EH (cell line): ENCODE results near the gene HELZ2.

ENCODE experiments used
- DNase-seq: peaks from one replicate; pipeline ENCODE4 v3.0.0-alpha.2; 2015; ENCODE audit warnings: low read depth

Gene HELZ2

GRCh38 chr20:63598479-63599395 is 24.7 kb upstream of the HELZ2 start:
- no peak for DNase-seq

- no peak for DNase-seq
Observed at GRCh38 chr20:63597651-63598478, 23.8 kb upstream of the HELZ2 start.

GRCh38 chr20:63596423-63596822 is 22.4 kb upstream of the HELZ2 start:
- DNase-seq, result no peak

GRCh38 chr20:63595416-63596127 is 21.5 kb upstream of the HELZ2 start:
- DNase-seq, result no peak

GRCh38 chr20:63594043-63594561 is 20.1 kb upstream of the HELZ2 start:
- DNase-seq, result peak; percentile 53

- DNase-seq, result no peak
Observed at GRCh38 chr20:63592661-63593060, 18.6 kb upstream of the HELZ2 start.

- no peak for DNase-seq
Observed at GRCh38 chr20:63591786-63592355, 17.8 kb upstream of the HELZ2 start.

GRCh38 chr20:63591147-63591533 is 17.1 kb upstream of the HELZ2 start:
- DNase-seq, result no peak

GRCh38 chr20:63590218-63591146 is 16.4 kb upstream of the HELZ2 start:
- no peak for DNase-seq

- DNase-seq, result no peak
Observed at GRCh38 chr20:63589261-63590217, 15.5 kb upstream of the HELZ2 start.

- no peak for DNase-seq
Observed at GRCh38 chr20:63588641-63589041, 14.6 kb upstream of the HELZ2 start.

- no peak for DNase-seq
Observed at GRCh38 chr20:63587776-63588591, 13.9 kb upstream of the HELZ2 start.

- DNase-seq, result no peak
Observed at GRCh38 chr20:63587256-63587655, 13.2 kb upstream of the HELZ2 start.

GRCh38 chr20:63586797-63587196 is 12.8 kb upstream of the HELZ2 start:
- DNase-seq, result no peak

- no peak for DNase-seq
Observed at GRCh38 chr20:63585616-63586565, 11.9 kb upstream of the HELZ2 start.

- no peak for DNase-seq
Observed at GRCh38 chr20:63582382-63583063, 8.5 kb upstream of the HELZ2 start.
